Panc1 (cell line): ENCODE data around the gene FAM120B. TPM values are rescaled to one million over a fixed set of nuclear protein-coding genes. Genes with fewer than 3 reads are reported as not detected.

Experiments used
- ATAC-seq: fragments of 200-7000 bp; cut with Tn5 transposase; 2 replicates; pipeline ENCODE4 v1.9.1; 2020; ENCODE audit warnings: mild to moderate bottlenecking, moderate library complexity
- BruUV-seq: library from RNA; stranded (reverse); fragments of 400-500 nt; replicated peaks from 2 replicates; lab custom pipeline; 2021; lab: Mats Ljungman, UMichigan
- CTCF ChIA-PET: fragments of 300-600 bp; sonication (Branson Sonifier 250); formaldehyde crosslinking; loops from one replicate; lab custom pipeline; 2022; ENCODE audit warnings: antibody characterized with exemption; lab: Charles Lee
- POLR2A ChIA-PET: fragments of 300-600 bp; sonication (Branson Sonifier 250); formaldehyde crosslinking; loops from one replicate; lab custom pipeline; 2022; ENCODE audit warnings: antibody characterized with exemption; lab: Charles Lee
- DNase-seq: peaks from one replicate; pipeline ENCODE4 v3.0.0-alpha.2; 2010; ENCODE audit warnings: low read depth, low spot score
- H3K27ac ChIP-seq: 2 replicates; pipeline ENCODE4 v1.5.1; 2011; ENCODE audit warnings: mild to moderate bottlenecking, low read length, inconsistent platforms
- H3K27me3 ChIP-seq: fragments of 200-500 bp; sonication (Bioruptor generic); 2 replicates; pipeline ENCODE4 v1.6.0; 2014; ENCODE audit warnings: low read length, inconsistent platforms; ENCODE audit not compliant: control insufficient read depth, insufficient read depth
- H3K36me3 ChIP-seq: fragments of 200-500 bp; sonication (Bioruptor generic); 2 replicates; pipeline ENCODE4 v1.5.1; 2014; ENCODE audit warnings: inconsistent platforms, mild to moderate bottlenecking, low read length, moderate library complexity; ENCODE audit not compliant: control insufficient read depth, insufficient read depth
- H3K4me1 ChIP-seq: 2 replicates; pipeline ENCODE4 v1.5.1; 2011; ENCODE audit warnings: inconsistent platforms, mild to moderate bottlenecking, low read length, moderate library complexity; ENCODE audit not compliant: control insufficient read depth, insufficient read depth
- H3K4me3 ChIP-seq, 2 experiments: 2 replicates each; pipeline ENCODE4 v1.5.1; 2011 to 2012; ENCODE audit warnings: low read depth in 2 of 2, low read length in 2 of 2, mild to moderate bottlenecking in 2 of 2, inconsistent platforms in 1 of 2, moderate library complexity in 1 of 2
- H3K9me3 ChIP-seq: fragments of 200-500 bp; sonication (Bioruptor generic); 2 replicates; pipeline ENCODE4 v1.5.1; 2014; ENCODE audit warnings: low read depth, mild to moderate bottlenecking, inconsistent platforms, low read length, moderate library complexity; ENCODE audit not compliant: control insufficient read depth, insufficient read depth
- CTCF ChIP-seq: fragments of 450-650 bp; IDR thresholded peaks from 2 replicates; pipeline ENCODE4 v1.5.1; 2017; ENCODE audit warnings: mild to moderate bottlenecking
- POLR2AphosphoS5 ChIP-seq: IDR thresholded peaks from 2 replicates; pipeline ENCODE4 v1.6.1; 2012; ENCODE audit warnings: mild to moderate bottlenecking, low read depth, low read length, moderate library complexity
- SIN3A ChIP-seq: IDR thresholded peaks from 2 replicates; pipeline ENCODE4 v1.6.1; 2012; ENCODE audit warnings: low read depth, mild to moderate bottlenecking, low read length, moderate library complexity, borderline replicate concordance; ENCODE audit not compliant: insufficient read depth
- TCF7L2 ChIP-seq: IDR thresholded peaks from 2 replicates; pipeline ENCODE4 v1.6.1; 2011; ENCODE audit warnings: mild to moderate bottlenecking, low read depth, low read length, inconsistent platforms
- in situ Hi-C: cut with HindIII; loops from 2 replicates; pipeline ENCODE4 v1.10.0; 2016; ENCODE audit warnings: low sequenced_read_pairs, low pct_unique_long_range_greater_than_20kb
- intact Hi-C: fragments of 100-400 bp; cut with micrococcal nuclease; formaldehyde crosslinking; loops from one replicate; pipeline ENCODE4 v1.10.0; 2022; ENCODE audit not compliant: unreplicated experiment
- total RNA-seq: library from RNA; stranded (reverse); gene quantifications from one replicate; pipeline ENCODE4 v1.2.1, GENCODE V29; 2021; ENCODE audit not compliant: unreplicated experiment
- TF ChIP-seq, protein P1 (sequence below), 2 experiments: IDR thresholded peaks; 2 replicates each; pipeline ENCODE4 v1.6.1; 2011 to 2012; ENCODE audit warnings: low read depth in 2 of 2, control low read depth in 1 of 2, low read length in 1 of 2, mild to moderate bottlenecking in 1 of 2, moderate library complexity in 1 of 2; ENCODE audit not compliant: insufficient read depth in 1 of 2

The FAM120B gene
- total RNA-seq, 1 experiment from 2014 or later, result 38.0 TPM

- no peaks in the 10 kb centered on the region for H3K9me3 ChIP-seq
- intact Hi-C loops, result no loop called here
- CTCF ChIA-PET, result no interaction called here
- in situ Hi-C loops, result no loop called here
- DNase-seq, result no peak
- no TSS peak for BruUV-seq
- no peak overlapping the region for H3K27ac ChIP-seq
- no peak overlapping the region for H3K4me3 ChIP-seq
- no peak for ATAC-seq
- H3K36me3 ChIP-seq, result no peaks in the 10 kb centered on the region
- POLR2A ChIA-PET, result no interaction called here
- no peaks in the 10 kb centered on the region for H3K27me3 ChIP-seq
- TF ChIP-seq SIN3A (no peak), POLR2AphosphoS5 (no peak), TCF7L2 (no peak), CTCF (no peak)
- TF ChIP-seq, protein P1, sequence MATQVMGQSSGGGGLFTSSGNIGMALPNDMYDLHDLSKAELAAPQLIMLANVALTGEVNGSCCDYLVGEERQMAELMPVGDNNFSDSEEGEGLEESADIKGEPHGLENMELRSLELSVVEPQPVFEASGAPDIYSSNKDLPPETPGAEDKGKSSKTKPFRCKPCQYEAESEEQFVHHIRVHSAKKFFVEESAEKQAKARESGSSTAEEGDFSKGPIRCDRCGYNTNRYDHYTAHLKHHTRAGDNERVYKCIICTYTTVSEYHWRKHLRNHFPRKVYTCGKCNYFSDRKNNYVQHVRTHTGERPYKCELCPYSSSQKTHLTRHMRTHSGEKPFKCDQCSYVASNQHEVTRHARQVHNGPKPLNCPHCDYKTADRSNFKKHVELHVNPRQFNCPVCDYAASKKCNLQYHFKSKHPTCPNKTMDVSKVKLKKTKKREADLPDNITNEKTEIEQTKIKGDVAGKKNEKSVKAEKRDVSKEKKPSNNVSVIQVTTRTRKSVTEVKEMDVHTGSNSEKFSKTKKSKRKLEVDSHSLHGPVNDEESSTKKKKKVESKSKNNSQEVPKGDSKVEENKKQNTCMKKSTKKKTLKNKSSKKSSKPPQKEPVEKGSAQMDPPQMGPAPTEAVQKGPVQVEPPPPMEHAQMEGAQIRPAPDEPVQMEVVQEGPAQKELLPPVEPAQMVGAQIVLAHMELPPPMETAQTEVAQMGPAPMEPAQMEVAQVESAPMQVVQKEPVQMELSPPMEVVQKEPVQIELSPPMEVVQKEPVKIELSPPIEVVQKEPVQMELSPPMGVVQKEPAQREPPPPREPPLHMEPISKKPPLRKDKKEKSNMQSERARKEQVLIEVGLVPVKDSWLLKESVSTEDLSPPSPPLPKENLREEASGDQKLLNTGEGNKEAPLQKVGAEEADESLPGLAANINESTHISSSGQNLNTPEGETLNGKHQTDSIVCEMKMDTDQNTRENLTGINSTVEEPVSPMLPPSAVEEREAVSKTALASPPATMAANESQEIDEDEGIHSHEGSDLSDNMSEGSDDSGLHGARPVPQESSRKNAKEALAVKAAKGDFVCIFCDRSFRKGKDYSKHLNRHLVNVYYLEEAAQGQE (IDR thresholded peaks at IDR 0.05; ENCODE audit: insufficient read depth in 1 of 2, low read depth in 2 of 2, low read length in 1 of 2), result no peak
- no peaks in the 10 kb centered on the region for H3K4me1 ChIP-seq
These were observed 141.8 kb downstream of the FAM120B start for GRCh38 chr6:170448317-170448716.

DNA sequence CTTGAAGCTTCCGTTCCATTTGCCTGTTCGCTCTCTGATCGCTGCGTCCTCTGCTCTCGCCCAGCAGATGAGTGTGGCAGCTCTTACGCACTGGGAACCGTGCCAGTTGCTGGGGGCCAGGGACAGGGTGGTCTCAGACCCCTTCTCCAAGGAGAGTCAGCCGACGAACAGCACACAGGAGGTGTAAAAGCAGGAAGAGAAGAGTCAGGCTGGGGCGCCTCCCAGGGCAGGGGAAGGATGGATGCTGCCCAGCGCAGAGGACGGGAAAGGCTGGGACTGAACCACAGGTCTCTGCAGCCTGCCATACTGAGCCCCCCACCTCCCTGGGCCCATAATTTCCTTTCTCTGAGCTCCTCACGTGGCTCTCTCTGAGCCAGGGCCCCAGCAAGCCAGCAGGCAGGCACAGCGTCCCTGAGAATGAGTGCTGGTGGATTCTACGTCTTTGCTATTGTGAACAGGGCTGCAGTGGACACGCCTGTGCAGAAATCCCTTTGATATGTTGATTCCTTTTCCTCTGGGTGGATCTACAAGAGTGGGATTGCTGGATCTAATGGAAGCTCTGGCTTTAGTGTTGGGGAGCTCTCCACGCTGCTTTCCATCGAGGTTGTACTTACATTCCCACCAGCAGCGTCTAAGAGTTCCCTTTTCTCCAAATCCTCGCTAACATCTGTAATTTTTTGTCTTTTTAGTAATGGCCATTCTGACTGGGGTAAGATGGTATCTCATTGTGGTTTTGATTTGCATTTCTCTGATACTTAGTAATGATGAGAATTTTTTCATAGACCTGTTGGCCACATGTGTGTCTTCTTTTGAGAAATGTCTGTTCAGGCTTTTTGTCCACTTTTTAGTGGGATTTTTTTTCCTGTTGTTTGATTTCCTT, 142.4 kb downstream of the FAM120B start:
- no peaks in the 10 kb centered on the region for H3K36me3 ChIP-seq
- no peaks in the 10 kb centered on the region for H3K27me3 ChIP-seq
- POLR2A ChIA-PET, result no interaction called here
- CTCF ChIA-PET, result no interaction called here
- no peak for TF ChIP-seq TCF7L2
- no peaks in the 10 kb centered on the region for H3K4me1 ChIP-seq
- no peak overlapping the region for H3K4me3 ChIP-seq
- no peak overlapping the region for H3K27ac ChIP-seq
- intact Hi-C loops, result no loop called here
- BruUV-seq, result no TSS peak
- DNase-seq, result no peak
- in situ Hi-C loops, result no loop called here
- no peaks in the 10 kb centered on the region for H3K9me3 ChIP-seq
- no peak for ATAC-seq
